Measurements from ENCODE around the gene ANAPC7.
"Not testable (repeated sequence)": the region's sequence is repeated elsewhere in the genome, so short reads cannot be mapped to it uniquely, and the experiment has no call there.

The ANAPC7 gene

DNA sequence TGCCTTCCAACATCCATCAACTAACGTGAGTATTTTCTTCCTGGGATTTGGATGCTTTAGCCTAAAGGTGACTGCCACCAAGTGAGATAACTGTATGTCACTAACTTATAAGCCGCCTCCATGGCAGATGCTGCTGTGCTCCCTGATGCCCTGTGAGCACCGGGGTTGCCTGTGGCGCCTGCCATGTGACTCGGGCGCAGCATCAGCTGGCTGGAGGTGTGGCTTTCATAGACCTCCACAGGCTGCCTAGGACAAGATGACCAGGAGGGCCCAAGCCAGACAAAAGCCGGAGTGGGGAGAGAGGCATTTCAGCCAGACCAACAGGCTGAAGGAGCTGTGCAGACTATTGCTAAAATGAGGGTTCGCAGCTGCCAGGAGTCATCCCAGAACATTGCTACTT lies 55.7 kb downstream of the ANAPC7 start:
- no peak for DNase-seq

DNA sequence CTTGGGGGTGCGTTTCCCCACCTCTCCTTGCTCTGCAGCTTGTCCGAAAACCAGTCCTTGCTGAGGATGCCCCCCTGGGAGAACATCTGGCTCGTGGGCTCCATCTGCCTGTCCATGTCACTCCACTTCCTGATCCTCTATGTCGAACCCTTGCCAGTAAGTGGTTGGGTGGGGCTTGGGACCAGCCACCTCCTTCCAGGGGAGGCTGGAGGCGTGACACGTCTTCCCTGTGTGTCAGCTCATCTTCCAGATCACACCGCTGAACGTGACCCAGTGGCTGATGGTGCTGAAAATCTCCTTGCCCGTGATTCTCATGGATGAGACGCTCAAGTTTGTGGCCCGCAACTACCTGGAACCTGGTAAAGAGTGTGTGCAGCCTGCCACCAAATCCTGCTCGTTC lies 57.5 kb downstream of the ANAPC7 start:
- no peak for DNase-seq

DNA sequence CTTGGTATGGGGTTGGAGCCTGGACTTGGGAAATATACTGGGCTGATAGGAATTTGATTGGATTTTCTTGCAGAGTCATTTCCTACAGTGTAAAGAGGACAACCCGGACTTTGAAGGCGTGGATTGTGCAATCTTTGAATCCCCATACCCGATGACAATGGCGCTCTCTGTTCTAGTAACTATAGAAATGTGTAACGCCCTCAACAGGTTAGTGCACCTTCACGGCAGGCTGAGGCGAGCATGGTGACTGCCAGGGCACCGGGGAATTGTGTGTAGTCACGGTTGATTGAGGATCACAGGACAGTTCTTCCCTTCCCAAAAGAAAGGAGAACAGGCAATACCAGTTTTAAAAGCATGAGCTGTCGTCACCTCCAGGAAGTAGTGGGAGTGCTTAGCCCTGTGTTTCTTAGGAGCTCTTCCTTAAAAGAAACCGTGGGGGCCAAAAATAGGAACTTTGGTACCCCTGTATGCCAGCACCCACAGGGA lies 58.3 kb downstream of the ANAPC7 start:
- no peak for DNase-seq

DNA sequence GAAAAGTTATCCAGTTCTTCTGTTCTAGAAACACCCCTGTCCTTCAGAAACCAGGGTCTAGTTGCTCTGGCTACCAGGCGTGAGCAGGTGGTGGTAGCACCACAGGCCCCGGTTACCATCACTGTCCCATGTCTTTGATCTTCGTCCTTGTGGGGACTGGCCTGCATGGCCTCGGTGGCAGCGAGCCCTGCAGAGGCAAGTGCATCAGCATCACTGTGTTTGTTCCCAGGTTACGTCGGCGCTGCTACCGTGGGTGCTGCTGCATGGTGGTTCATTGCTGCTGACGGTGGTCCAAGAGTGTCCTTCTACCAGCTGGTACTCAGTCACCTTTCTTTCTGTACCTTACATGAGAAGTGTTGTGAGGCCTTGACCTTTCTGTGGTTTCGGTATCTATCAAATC lies 58.9 kb downstream of the ANAPC7 start:
- no peak for DNase-seq

DNA sequence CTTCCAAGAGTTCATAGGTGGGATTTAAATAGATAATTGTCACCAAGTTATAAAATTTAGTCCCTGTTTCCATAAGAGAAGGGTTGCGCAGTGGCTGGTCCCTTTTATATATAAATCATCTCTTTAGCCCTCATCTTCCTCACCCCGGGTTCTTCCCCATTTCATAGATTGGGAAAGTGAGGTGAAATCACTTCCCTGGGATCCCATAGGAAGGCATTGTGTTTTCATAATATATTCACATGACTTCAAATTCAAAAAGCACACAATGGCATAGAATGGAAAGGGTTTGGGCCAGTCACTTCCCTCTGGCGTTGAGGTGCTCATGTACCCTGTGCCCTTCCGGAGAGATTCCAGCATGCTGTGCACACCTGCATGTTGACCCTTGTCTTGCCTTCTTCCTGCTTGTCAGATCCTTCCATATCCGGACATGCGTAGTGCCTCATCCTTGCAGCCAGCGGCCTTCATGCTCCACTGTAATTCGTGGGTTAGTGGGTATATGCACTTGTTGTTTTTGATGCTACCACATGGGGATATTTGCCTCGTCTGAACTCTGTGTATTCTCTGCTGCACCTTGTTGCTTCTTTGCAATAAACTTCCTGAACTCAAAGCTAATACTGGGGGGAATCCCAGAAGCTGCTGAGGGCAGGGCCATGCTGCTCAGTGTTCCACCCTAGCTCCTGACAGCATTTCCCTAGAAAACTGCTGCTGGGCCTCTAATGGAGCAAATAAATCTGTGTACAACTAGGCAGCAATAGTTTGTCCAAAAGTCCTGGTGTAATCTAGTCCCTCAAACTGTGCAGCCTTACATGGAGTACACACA lies 59.6 kb downstream of the ANAPC7 start:
- no peak for DNase-seq

DNA sequence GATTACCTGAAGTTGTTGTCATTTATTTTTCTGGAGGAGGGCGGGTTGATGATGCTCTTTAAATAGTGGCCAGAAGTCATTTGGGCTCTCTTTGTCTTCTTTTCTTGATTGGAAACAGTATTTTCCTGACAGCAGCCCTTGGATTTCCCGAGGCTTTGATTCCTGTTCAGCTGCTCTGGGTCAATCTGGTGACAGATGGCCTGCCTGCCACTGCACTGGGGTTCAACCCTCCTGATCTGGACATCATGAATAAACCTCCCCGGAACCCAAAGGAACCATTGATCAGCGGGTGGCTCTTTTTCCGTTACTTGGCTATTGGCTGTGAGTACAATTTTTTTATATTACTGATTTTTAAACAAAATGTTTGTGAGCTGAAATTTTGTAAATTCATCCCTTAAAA lies 60.4 kb downstream of the ANAPC7 start:
- no peak for DNase-seq

DNA sequence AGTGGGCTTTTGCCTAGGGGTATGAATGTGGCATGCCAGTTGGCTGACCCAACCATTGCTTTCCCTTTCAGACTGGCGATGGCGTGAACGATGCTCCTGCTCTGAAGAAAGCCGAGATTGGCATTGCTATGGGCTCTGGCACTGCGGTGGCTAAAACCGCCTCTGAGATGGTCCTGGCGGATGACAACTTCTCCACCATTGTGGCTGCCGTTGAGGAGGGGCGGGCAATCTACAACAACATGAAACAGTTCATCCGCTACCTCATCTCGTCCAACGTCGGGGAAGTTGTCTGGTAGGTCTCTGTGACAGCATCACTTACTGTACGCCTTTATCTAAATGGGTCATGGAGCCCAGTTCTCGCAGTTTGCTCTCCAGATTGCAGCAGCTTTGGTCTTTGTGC lies 61.4 kb downstream of the ANAPC7 start:
- no peak for DNase-seq

DNA sequence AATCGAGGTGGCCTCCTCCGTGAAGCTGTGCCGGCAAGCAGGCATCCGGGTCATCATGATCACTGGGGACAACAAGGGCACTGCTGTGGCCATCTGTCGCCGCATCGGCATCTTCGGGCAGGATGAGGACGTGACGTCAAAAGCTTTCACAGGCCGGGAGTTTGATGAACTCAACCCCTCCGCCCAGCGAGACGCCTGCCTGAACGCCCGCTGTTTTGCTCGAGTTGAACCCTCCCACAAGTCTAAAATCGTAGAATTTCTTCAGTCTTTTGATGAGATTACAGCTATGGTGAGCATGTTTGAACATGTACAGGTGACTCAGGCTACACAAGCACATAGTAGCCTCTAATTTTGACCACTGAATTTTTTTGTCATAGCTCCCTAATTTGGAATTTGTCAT lies 62.8 kb downstream of the ANAPC7 start:
- no peak for DNase-seq

DNA sequence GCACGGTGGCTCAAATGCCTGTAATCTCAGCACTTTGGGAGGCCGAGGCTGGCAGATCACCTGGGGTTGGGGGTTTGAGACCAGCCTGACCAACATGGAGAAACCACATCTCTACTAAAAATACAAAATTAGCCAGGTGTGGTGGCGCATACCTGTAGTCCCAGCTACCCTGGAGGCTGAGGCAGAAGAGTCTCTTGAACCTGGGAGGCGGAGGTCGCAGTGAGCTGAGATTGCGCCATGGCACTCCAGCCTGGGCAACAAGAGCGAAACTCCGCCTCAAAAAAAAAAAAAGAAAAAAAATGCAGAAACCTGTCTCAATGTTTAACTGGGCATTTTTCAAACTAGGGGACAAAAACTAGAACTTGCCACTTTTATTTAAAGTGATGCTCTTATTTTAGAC lies 63.2 kb downstream of the ANAPC7 start:
- DNase-seq = not testable (repeated sequence)

DNA sequence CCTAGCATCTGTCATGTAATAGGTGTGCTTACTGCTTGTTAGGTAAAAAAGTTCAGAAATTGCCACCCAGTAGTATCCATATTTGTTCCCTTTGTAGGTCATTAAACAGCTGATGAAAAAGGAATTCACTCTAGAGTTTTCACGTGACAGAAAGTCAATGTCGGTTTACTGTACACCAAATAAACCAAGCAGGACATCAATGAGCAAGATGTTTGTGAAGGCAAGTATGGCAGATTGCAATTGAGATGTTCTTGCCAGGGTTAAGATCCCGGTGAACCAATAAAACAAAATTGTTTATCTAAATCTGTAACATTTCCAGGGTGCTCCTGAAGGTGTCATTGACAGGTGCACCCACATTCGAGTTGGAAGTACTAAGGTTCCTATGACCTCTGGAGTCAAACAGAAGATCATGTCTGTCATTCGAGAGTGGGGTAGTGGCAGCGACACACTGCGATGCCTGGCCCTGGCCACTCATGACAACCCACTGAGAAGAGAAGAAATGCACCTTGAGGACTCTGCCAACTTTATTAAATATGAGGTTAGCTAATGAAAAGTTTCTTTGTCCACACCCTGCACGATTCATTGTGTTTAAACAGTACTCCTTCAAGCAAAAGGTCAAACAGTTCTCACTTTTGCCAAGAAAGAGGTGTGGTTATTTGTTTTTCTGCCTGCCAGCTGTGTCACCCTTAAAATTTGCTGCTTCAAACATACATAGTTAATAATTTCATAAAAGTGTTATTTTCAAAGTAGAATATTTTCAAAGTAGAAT lies 64.1 kb downstream of the ANAPC7 start:
- no peak for DNase-seq

DNA sequence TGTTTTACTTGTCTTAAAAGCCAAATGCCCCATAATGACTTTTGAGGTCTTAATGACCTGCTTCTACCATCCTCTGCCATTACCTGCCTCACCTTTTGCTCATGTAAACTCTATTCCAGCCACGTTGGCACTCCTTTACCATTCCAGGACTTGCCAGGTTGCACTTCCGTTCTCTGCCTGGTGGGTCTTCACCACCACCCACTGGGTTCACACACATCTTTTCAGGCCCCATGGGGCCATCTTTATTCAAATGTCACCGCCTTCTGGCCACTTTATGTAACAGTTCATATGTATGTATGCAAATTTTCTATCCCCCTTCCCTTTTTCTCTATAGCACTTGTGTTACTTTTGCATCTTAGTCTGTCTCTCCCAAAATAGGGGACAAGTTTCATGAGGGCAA lies 64.8 kb downstream of the ANAPC7 start:
- DNase-seq = no peak

DNA sequence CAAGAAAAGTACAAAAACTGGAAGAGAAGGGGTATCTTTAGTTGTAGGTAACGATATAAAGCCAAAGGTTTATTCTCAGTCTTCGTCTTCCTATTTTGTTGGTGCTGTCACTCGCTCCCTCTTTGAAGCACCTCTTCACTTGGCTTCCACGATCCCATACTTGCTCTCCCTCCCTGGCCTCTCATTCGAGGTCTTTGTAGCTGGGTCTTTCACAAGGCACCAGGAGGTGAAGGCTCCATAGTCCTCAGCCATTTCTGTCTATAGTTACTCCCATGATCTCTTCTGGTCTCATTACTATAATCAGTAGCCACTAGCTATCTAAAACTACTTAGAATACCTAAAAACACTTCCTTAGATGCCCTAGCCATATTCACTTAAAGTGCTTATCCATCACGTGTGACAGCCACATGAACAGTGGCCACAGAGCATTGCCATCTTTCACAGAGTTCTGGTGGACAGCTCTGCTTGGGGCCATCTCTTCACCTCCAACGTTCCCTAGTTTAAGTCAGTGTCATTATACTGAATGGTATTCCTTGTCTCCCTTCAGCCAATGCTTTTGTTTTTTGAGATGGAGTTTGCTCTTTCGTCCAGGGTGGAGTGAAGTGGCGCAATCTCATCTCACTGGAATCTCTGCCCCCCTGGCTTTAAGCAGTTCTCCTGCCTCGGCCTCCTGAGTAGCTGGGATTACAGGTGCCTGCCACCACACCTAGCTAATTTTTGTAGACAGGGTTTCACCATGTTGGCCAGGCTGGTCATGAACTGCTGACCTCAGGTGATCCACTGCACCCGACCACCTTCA lies 65.4 kb downstream of the ANAPC7 start:
- no peak for DNase-seq

DNA sequence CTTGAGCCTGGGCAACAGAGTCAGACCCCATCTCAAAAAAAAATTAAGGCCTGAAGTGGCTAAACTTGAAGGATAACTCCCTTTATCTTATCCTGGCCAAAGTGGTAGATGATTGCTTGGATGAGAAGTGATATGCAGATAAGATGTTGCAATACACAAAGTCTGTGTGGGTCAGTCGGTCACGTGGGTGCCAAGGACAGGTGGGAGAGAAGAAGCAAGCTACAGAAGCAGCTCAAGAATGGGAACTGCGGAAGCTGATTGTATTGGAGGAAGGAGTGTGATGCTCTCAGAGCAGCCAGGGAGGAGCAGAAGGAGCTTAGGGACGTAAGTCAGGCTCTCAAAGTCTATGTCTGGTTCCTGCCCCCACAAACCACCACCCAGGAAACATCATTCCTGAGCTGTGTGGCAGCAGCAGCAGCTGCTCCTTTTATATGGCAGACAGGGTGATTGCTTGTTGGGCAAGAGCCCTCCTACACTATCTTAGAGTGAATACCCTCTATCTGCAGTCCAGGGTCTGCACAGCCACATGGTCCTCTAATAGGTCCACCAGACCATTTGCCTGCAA lies 67.9 kb downstream of the ANAPC7 start:
- no peak for DNase-seq

DNA sequence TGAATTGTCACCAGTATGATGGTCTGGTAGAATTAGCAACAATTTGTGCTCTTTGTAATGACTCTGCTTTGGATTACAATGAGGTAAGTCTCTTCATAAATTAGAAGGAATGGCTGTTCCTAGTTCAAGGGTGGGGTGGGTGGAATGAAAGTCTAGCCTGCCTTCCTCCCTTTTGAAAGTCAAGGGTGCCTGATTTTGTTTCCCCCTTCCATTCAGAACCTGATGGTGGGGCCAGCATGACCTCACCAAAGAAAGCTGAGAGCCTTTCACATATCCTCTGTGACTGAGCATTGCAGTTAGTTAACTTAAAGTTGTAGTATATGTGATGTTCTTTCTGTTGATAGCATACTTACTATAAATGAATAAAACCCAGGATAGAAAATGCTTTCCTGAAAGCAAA lies 70.3 kb downstream of the ANAPC7 start:
- DNase-seq = no peak

DNA sequence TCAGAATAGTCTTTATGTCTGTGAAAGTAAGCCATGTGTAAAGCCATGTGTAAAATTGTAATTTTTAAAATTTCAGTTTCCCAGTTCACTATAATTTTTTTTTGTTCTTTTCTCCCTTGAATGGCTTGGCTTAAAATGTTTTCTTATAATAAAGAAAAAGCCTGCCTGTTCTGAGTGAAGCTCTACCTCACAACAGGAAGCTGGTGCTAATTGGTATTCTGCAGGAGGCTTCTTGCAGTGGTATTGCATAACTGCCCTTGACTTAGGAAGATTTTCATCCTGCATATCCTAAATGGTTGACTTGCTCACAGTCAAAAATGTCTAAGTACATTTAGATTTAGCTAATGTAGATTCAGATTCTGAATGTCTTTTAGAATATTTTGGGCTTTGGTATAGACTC lies 73.0 kb downstream of the ANAPC7 start:
- DNase-seq = no peak

DNA sequence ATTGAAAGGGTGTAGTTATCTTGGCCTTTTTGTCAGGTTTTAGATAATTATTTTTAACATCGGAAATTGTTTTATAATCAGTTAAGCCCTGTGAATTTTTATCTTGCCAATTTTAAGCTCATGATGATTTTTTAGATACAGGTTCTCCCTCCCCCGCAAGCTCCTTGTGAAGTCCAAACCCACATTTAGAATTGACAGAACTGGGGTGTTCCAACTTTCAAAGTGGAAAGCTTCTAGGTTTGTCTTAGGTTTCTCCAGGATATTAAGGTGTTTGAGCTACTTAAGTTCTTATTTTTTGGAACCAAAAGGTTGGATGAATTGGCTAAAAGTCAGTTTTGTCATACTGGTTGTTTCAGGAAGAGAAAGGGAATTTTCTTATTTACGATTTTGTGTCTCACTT lies 73.4 kb downstream of the ANAPC7 start:
- no peak for DNase-seq

DNA sequence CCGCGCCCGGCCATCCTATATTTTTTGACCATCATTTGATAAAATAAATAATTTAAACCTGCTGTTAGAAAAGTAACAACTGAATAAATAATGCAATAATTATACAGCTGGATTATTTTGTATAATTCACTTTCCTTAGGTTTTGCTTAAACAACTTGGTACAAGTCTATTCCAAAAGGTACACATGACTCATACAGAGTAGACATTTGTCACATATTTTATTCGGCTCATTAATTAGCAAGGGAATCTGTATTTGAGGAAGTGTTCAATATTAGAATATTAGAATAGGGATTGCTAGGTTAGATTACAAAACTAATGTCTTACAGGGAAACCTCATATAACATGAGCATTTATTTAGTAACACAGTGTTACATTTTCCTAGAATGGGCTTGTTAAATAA lies 73.8 kb downstream of the ANAPC7 start:
- no peak for DNase-seq

Data from activated naive CD4-positive, alpha-beta T cell treated with Interleukin-2 at 50 U/mL for 16 hours (primary cell).